ENCODE data around the gene AGK. TPM values are rescaled to one million over a fixed set of nuclear protein-coding genes. Genes with fewer than 3 reads are reported as not detected.
"Not testable (repeated sequence)": the region's sequence is repeated elsewhere in the genome, so short reads cannot be mapped to it uniquely, and the experiment has no call there.

Gene AGK
- total and polyA plus RNA-seq, 7 donors, result 5.8 to 15.4 (median 9.0) TPM

DNA sequence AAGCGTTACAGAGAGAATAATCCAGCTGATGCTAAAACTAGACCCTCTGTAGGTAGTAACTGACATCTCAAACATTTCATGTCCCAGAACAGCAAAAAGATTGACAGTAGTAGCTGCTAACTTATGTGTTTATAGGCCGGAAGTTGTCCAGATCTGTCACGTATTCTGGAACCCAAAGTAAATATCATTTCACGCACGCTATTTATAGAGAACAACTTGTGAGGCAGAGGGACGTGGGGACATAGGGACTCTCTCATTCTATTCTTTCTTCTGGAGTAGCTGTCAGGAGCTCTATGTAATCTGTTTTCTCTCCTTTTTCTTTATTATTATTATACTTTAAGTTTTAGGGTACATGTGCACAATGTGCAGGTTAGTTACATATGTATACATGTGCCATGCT lies 22.3 kb downstream of the AGK start:
- Histone ChIP-seq H3K4me3 (no peak overlapping the region), H3K27me3 (ENCODE audit: insufficient read depth in 3 of 3, low read length in 2 of 3) (no peaks in the 10 kb centered on the region), H3K9me3 (no peaks in the 10 kb centered on the region), H3K27ac (peak overlapping the region; percentile 66), H3K4me1 (peaks cover 15% of the 10 kb centered on the region), H3K36me3 (ENCODE audit: insufficient read depth in 1 of 2, low read depth in 1 of 2) (no peaks in the 10 kb centered on the region)
- TF ChIP-seq, protein P1, sequence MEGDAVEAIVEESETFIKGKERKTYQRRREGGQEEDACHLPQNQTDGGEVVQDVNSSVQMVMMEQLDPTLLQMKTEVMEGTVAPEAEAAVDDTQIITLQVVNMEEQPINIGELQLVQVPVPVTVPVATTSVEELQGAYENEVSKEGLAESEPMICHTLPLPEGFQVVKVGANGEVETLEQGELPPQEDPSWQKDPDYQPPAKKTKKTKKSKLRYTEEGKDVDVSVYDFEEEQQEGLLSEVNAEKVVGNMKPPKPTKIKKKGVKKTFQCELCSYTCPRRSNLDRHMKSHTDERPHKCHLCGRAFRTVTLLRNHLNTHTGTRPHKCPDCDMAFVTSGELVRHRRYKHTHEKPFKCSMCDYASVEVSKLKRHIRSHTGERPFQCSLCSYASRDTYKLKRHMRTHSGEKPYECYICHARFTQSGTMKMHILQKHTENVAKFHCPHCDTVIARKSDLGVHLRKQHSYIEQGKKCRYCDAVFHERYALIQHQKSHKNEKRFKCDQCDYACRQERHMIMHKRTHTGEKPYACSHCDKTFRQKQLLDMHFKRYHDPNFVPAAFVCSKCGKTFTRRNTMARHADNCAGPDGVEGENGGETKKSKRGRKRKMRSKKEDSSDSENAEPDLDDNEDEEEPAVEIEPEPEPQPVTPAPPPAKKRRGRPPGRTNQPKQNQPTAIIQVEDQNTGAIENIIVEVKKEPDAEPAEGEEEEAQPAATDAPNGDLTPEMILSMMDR (IDR thresholded peaks at IDR 0.05), result no peak
- DNase-seq, result no peak
- intact Hi-C loops (cut with DNase I), result no loop called here
- 36 to 52% (median 37%) methylated on average over 6 of the region's 6 CpGs for WGBS, 3 donors
- peak; percentile 82 to 91 (median 91) for ATAC-seq

DNA sequence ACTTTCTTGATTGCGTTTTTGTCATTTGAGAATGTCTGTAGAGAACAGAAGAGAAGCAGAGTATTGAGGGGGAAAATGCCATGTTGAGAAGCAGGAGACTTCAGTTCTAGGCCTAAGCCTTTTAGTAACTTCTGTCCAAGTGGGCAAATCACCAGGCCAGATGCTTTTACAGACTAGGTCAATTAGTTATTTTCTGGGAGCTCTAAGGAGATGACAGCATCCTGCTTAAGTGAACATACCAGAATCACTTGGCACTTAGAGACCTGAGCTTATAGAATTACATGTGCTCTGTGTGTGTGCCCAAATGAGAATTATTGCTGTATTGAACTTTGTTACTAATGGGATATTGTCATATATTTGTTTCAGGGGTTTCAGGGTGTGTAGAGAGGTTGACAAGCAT lies 24.0 kb downstream of the AGK start:
- WGBS, 3 donors, result 47 to 74% (median 72%) methylated on average over 1 of the region's 1 CpG
- peak; percentile 53 to 74 (median 61) for ATAC-seq
- Histone ChIP-seq H3K9me3 (no peaks in the 10 kb centered on the region), H3K27ac (peak overlapping the region; percentile 66), H3K36me3 (ENCODE audit: insufficient read depth in 1 of 2, low read depth in 1 of 2) (no peaks in the 10 kb centered on the region), H3K4me1 (peaks cover 15% of the 10 kb centered on the region), H3K27me3 (ENCODE audit: insufficient read depth in 3 of 3, low read length in 2 of 3) (no peaks in the 10 kb centered on the region), H3K4me3 (no peak overlapping the region)
- DNase-seq, result no peak
- TF ChIP-seq, protein P1 (IDR thresholded peaks at IDR 0.05), result no peak
- intact Hi-C loops (cut with DNase I), result no loop called here

DNA sequence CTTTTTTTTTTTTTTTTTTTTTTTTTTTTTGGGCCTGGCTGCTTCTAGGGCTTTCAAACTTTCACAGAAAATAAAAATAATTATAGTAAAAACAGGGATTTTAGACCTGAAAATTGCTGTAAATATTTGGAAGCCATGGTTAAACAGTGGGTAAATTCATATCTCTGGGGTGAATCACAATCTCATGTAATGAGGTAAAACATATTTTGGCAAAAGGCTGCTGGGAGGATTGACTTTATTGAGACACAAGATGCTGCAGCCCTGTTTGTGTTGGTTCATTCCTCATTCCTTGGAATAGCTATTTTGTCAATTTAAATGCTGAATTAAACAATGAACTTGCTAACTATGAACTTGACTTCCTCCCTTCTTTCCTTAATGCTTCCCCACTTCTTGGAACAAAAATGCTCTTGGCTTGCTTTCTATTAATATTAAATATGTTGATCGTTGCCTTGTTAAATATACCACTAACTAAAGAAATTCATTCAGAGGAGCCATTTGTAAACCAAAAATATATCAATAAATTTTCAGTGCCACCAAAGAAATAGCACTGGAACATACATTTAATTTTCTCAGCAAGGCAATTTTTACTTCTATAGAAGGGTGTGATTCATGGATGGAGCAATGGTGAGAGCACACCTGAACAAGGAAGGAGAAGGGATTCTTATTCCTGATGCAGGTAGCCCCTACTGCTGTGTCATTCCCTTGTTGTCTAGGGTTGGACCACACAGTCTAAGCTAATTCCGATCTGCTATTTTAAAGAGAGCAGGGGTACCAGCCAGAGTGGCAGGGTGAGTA lies 24.6 kb downstream of the AGK start:
- DNase-seq (no peak), ATAC-seq (no peak)
- intact Hi-C loops (cut with DNase I), result no loop called here
- Histone ChIP-seq H3K27ac (peak overlapping the region; percentile 66), H3K9me3 (no peaks in the 10 kb centered on the region), H3K36me3 (ENCODE audit: insufficient read depth in 1 of 2, low read depth in 1 of 2) (no peaks in the 10 kb centered on the region), H3K4me3 (no peak overlapping the region), H3K27me3 (ENCODE audit: insufficient read depth in 3 of 3, low read length in 2 of 3) (no peaks in the 10 kb centered on the region), H3K4me1 (peaks cover 15% of the 10 kb centered on the region)
- TF ChIP-seq, protein P1 (IDR thresholded peaks at IDR 0.05), result no peak
- WGBS, 3 donors, result 86 to 91% (median 87%) methylated on average over 2 of the region's 2 CpGs

DNA sequence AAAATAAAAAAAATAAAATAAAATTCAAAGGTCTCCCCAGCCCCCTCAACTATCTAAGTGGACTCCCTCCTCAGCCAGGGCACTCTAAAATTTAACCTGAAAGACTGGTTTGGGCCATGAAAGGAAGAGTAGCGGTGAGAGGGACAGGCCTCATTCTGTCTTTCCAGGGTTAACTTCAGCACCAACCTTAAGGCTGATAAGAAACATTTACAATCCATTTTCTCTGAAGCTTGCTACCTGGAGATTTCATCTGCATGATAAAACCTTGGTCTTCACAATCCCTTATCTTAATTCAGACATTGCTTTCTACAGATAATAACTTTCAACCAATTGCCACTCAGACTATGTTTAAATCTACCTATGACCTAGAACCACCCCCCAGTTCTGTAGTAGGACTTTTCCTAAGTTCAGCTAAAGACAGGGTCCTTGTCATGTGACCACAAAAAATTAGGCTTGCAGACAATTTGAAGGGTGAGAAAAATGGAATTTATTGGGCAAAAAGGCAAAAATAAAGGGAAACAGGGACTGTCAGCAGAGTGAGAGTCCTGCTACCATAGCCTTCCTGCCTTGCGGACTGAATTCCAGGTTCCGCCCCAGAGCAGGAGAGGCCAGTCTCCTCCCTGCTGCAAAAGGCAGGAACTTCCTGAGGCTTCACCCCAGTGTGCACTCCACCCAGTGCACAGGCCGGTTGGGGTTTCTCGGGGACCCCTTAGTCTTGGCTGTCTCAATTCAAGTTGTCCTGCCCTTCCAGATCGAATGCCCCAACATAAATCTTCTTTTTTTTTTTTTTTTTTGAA lies 26.0 kb downstream of the AGK start:
- WGBS, 3 donors, result 91 to 97% (median 93%) methylated on average over 6 of the region's 6 CpGs
- peaks cover 15% of the 10 kb centered on the region for H3K4me1 ChIP-seq
- H3K27me3 ChIP-seq (ENCODE audit: insufficient read depth in 3 of 3, low read length in 2 of 3), result no peaks in the 10 kb centered on the region
- TF ChIP-seq, protein P1 (IDR thresholded peaks at IDR 0.05), result no peak
- no peaks in the 10 kb centered on the region for H3K9me3 ChIP-seq
- no peak overlapping the region for H3K4me3 ChIP-seq
- intact Hi-C loops (cut with DNase I), result no loop called here
- H3K27ac ChIP-seq, result no peak overlapping the region
- no peak for ATAC-seq
- H3K36me3 ChIP-seq (ENCODE audit: insufficient read depth in 1 of 2, low read depth in 1 of 2), result no peaks in the 10 kb centered on the region
- no peak for DNase-seq

DNA sequence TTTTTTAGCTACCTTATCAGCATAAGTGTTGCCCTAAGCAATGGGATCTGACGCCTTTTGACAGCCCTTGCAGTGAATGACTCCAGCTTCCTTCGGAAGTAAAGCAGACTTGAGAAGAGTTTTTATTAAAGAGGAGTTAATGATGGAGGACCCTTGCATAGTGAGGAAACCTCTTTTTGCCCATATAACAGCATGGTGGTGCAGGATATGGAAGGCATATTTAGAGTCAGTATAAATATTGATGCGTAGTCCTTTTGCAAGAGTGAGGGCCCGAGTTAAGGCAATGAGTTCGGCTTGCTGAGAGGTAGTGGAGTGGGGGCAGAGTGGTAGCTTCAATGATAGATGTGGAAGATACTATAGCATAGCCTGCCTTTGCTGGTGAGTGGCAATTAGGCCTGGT lies 28.7 kb downstream of the AGK start:
- H3K4me3 ChIP-seq; intact Hi-C loops (cut with DNase I); H3K4me1 ChIP-seq; DNase-seq; H3K27me3 ChIP-seq (ENCODE audit: insufficient read depth in 3 of 3, low read length in 2 of 3); H3K36me3 ChIP-seq (ENCODE audit: insufficient read depth in 1 of 2, low read depth in 1 of 2); H3K27ac ChIP-seq; H3K9me3 ChIP-seq; ATAC-seq: not testable (repeated sequence)
- 98 to 99% (median 99%) methylated on average over 5 of the region's 5 CpGs for WGBS, 3 donors

DNA sequence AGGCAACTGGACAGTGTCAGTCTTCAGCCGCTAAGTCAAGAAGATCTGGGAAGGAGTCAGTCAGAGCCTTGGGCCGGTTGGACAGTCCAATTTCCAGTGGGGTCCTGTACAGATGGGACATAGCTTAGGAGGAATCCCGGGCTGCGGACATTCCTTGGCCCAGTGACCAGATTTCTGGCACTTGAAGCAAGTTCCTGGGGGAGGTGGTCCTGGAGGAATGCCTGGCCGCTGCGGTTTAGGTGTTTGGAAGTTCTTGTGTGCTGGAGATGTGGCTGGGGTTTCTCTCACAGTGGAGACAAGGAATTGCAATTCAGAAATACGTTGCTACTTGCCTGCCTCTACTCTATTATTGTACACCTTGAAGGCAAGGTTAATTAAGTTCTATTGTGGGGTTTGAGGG lies 30.9 kb downstream of the AGK start:
- intact Hi-C loops (cut with DNase I); ATAC-seq; DNase-seq; H3K9me3 ChIP-seq; H3K36me3 ChIP-seq (ENCODE audit: insufficient read depth in 1 of 2, low read depth in 1 of 2); H3K4me3 ChIP-seq; H3K27ac ChIP-seq; H3K4me1 ChIP-seq; H3K27me3 ChIP-seq (ENCODE audit: insufficient read depth in 3 of 3, low read length in 2 of 3): not testable (repeated sequence)
- 85 to 87% (median 87%) methylated on average over 7 of the region's 7 CpGs for WGBS, 3 donors

Data from psoas muscle (tissue), 8 donors.